ENCODE results near the gene USP43.

- no peak for TF ChIP-seq POLR2A (IDR thresholded peaks at IDR 0.05; ENCODE audit: low read length)
- no peak for TF ChIP-seq GATA1 (IDR thresholded peaks at IDR 0.05; ENCODE audit: low read depth, low read length)
Observed at GRCh38 chr17:9677411-9677810, 32.1 kb downstream of the USP43 start.

Data from erythroblast (primary cell).